Loucy (cell line): ENCODE measurements around the gene TMC5.

Experiments used
- EZH2phosphoT487 ChIP-seq: fragments of 200-600 bp; IDR thresholded peaks from 2 replicates; pipeline ENCODE4 v1.6.1; 2018; ENCODE audit warnings: antibody characterized with exemption, mild to moderate bottlenecking, moderate library complexity, borderline replicate concordance
- TF ChIP-seq, protein P1 (sequence below): fragments of 200-600 bp; sonication (generic); conservative IDR thresholded peaks from 2 replicates; pipeline ENCODE4 v1.5.1; 2014; ENCODE audit warnings: mild to moderate bottlenecking, antibody characterized with exemption, low read length

DNA sequence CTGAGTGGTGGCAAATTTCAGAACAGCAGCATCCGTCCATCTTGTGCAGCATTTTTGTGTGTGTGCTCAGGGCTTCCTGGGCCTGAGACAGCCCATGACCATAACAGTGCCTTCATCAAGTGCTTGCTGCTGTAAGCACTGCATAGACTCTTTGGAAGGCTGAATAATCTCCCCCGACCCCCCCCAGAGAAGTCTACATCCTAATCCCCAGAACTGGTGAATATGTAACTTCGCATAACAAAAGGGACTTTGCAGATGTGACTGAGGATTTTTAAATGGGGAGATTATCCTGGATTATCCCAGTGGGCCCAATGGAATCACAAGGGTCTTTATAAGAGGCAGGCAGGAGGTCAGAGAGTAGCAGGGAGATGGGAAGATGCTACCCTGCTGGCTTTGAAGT lies 50.6 kb downstream of the TMC5 start:
- TF ChIP-seq, protein P1, sequence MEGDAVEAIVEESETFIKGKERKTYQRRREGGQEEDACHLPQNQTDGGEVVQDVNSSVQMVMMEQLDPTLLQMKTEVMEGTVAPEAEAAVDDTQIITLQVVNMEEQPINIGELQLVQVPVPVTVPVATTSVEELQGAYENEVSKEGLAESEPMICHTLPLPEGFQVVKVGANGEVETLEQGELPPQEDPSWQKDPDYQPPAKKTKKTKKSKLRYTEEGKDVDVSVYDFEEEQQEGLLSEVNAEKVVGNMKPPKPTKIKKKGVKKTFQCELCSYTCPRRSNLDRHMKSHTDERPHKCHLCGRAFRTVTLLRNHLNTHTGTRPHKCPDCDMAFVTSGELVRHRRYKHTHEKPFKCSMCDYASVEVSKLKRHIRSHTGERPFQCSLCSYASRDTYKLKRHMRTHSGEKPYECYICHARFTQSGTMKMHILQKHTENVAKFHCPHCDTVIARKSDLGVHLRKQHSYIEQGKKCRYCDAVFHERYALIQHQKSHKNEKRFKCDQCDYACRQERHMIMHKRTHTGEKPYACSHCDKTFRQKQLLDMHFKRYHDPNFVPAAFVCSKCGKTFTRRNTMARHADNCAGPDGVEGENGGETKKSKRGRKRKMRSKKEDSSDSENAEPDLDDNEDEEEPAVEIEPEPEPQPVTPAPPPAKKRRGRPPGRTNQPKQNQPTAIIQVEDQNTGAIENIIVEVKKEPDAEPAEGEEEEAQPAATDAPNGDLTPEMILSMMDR, result no peak
- TF ChIP-seq EZH2phosphoT487, result no peak
